ENCODE results near the gene PNKD.

PNKD gene

GRCh38 chr2:218298314-218298875, 28.1 kb downstream of the PNKD start:
- Histone ChIP-seq H2AK5ac (ENCODE audit: low read depth, low read length) (no peak overlapping the region), H3K4me3 (ENCODE audit: low read length in 2 of 2) (no peak overlapping the region), H3K79me1 (ENCODE audit: low read depth, low read length) (no peaks in the 10 kb centered on the region), H2BK5ac (ENCODE audit: low read length) (no peak overlapping the region), H4K91ac (ENCODE audit: low read depth, low read length, poor library complexity) (no peak overlapping the region), H2BK120ac (ENCODE audit: low read depth, low read length) (no peak overlapping the region), H3K27ac (replicated peaks; ENCODE audit: low read length) (no peak overlapping the region), H3K9ac (ENCODE audit: low read depth, low read length, poor library complexity) (no peak overlapping the region), H3K4me2 (ENCODE audit: insufficient read depth, low read length, poor library complexity, severe bottlenecking) (no peak overlapping the region), H2BK15ac (ENCODE audit: low read length) (no peak overlapping the region), H3K27me3 (ENCODE audit: control insufficient read depth in 3 of 3, insufficient read depth in 3 of 3, low read depth in 1 of 3, low read length in 3 of 3) (peaks cover 0 to 19% (median 0%) of the 10 kb centered on the region in 3 experiments), H3K36me3 (replicated peaks in 1 of 2; ENCODE audit: control insufficient read depth in 2 of 2, insufficient read depth in 2 of 2, low read length in 2 of 2) (no peaks in the 10 kb centered on the region), H3K9me3 (replicated peaks in 1 of 2; ENCODE audit: control insufficient read depth in 2 of 2, insufficient read depth in 1 of 2, low read depth in 1 of 2, low read length in 2 of 2) (no peaks in the 10 kb centered on the region), H2AFZ (ENCODE audit: low read length) (no peak overlapping the region), H3K4me1 (ENCODE audit: control insufficient read depth in 2 of 2, insufficient read depth in 1 of 2, low read depth in 1 of 2, low read length in 2 of 2) (peaks cover 0 to 9% of the 10 kb centered on the region in 2 donors), H2BK12ac (ENCODE audit: low read length) (no peak overlapping the region), H3K14ac (ENCODE audit: low read length) (no peak overlapping the region), H3K18ac (ENCODE audit: low read length) (peak overlapping the region; percentile 44), H3K23ac (ENCODE audit: low read depth, low read length, poor library complexity) (no peak overlapping the region), H3K4ac (ENCODE audit: low read length) (no peak overlapping the region), H4K8ac (ENCODE audit: low read depth, low read length) (no peak overlapping the region)
- no CpG with 5 or more reads among the region's 6 CpGs for WGBS, 2 donors (ENCODE audit: extremely low coverage in 2 of 2, insufficient read length in 2 of 2, insufficient replicate concordance in 1 of 2)
- no peak for DNase-seq (ENCODE audit: low spot score)

GRCh38 chr2:218300141-218300540, 29.8 kb downstream of the PNKD start:
- Histone ChIP-seq H2AFZ (ENCODE audit: low read length) (no peak overlapping the region), H4K8ac (ENCODE audit: low read depth, low read length) (no peak overlapping the region), H3K9me3 (replicated peaks in 1 of 2; ENCODE audit: control insufficient read depth in 2 of 2, insufficient read depth in 1 of 2, low read depth in 1 of 2, low read length in 2 of 2) (no peaks in the 10 kb centered on the region), H3K36me3 (replicated peaks in 1 of 2; ENCODE audit: control insufficient read depth in 2 of 2, insufficient read depth in 2 of 2, low read length in 2 of 2) (no peaks in the 10 kb centered on the region), H4K91ac (ENCODE audit: low read depth, low read length, poor library complexity) (no peak overlapping the region), H3K4ac (ENCODE audit: low read length) (no peak overlapping the region), H3K9ac (ENCODE audit: low read depth, low read length, poor library complexity) (no peak overlapping the region), H3K4me3 (ENCODE audit: low read length in 2 of 2) (no peak overlapping the region), H3K79me1 (ENCODE audit: low read depth, low read length) (no peaks in the 10 kb centered on the region), H3K18ac (ENCODE audit: low read length) (no peak overlapping the region), H3K14ac (ENCODE audit: low read length) (no peak overlapping the region), H3K4me2 (ENCODE audit: insufficient read depth, low read length, poor library complexity, severe bottlenecking) (no peak overlapping the region), H3K4me1 (ENCODE audit: control insufficient read depth in 2 of 2, insufficient read depth in 1 of 2, low read depth in 1 of 2, low read length in 2 of 2) (peaks cover 0 to 1% of the 10 kb centered on the region in 2 donors), H3K27ac (replicated peaks; ENCODE audit: low read length) (no peak overlapping the region), H2BK120ac (ENCODE audit: low read depth, low read length) (no peak overlapping the region), H2BK12ac (ENCODE audit: low read length) (no peak overlapping the region), H3K27me3 (ENCODE audit: control insufficient read depth in 3 of 3, insufficient read depth in 3 of 3, low read depth in 1 of 3, low read length in 3 of 3) (peaks cover 0 to 10% (median 0%) of the 10 kb centered on the region in 3 experiments), H2AK5ac (ENCODE audit: low read depth, low read length) (no peak overlapping the region), H2BK5ac (ENCODE audit: low read length) (no peak overlapping the region), H3K23ac (ENCODE audit: low read depth, low read length, poor library complexity) (no peak overlapping the region), H2BK15ac (ENCODE audit: low read length) (no peak overlapping the region)
- no peak for DNase-seq (ENCODE audit: low spot score)
- no CpG with 5 or more reads among the region's 4 CpGs for WGBS, 2 donors (ENCODE audit: extremely low coverage in 2 of 2, insufficient read length in 2 of 2, insufficient replicate concordance in 1 of 2)

- H3K9me3 ChIP-seq (replicated peaks in 1 of 2; ENCODE audit: control insufficient read depth in 2 of 2, insufficient read depth in 1 of 2, low read depth in 1 of 2, low read length in 2 of 2), result no peaks in the 10 kb centered on the region
- H3K14ac ChIP-seq (ENCODE audit: low read length), result no peak overlapping the region
- H3K79me1 ChIP-seq (ENCODE audit: low read depth, low read length), result no peaks in the 10 kb centered on the region
- peaks cover 0 to 1% of the 10 kb centered on the region in 2 donors for H3K4me1 ChIP-seq (ENCODE audit: control insufficient read depth in 2 of 2, insufficient read depth in 1 of 2, low read depth in 1 of 2, low read length in 2 of 2)
- H2BK12ac ChIP-seq (ENCODE audit: low read length), result no peak overlapping the region
- peak overlapping the region; percentile 30 for H2BK15ac ChIP-seq (ENCODE audit: low read length)
- H3K27me3 ChIP-seq (ENCODE audit: control insufficient read depth in 3 of 3, insufficient read depth in 3 of 3, low read depth in 1 of 3, low read length in 3 of 3), result peaks cover 0 to 3% (median 0%) of the 10 kb centered on the region in 3 experiments
- no peak overlapping the region for H4K8ac ChIP-seq (ENCODE audit: low read depth, low read length)
- no peak overlapping the region for H3K9ac ChIP-seq (ENCODE audit: low read depth, low read length, poor library complexity)
- no peak overlapping the region for H3K18ac ChIP-seq (ENCODE audit: low read length)
- H3K36me3 ChIP-seq (replicated peaks in 1 of 2; ENCODE audit: control insufficient read depth in 2 of 2, insufficient read depth in 2 of 2, low read length in 2 of 2), result no peaks in the 10 kb centered on the region
- H2AK5ac ChIP-seq (ENCODE audit: low read depth, low read length), result no peak overlapping the region
- H2BK5ac ChIP-seq (ENCODE audit: low read length), result no peak overlapping the region
- H4K91ac ChIP-seq (ENCODE audit: low read depth, low read length, poor library complexity), result no peak overlapping the region
- no CpG with 5 or more reads among the region's 9 CpGs for WGBS, 2 donors (ENCODE audit: extremely low coverage in 2 of 2, insufficient read length in 2 of 2, insufficient replicate concordance in 1 of 2)
- no peak overlapping the region for H3K4me2 ChIP-seq (ENCODE audit: insufficient read depth, low read length, poor library complexity, severe bottlenecking)
- H2BK120ac ChIP-seq (ENCODE audit: low read depth, low read length), result no peak overlapping the region
- no peak overlapping the region for H3K23ac ChIP-seq (ENCODE audit: low read depth, low read length, poor library complexity)
- DNase-seq (ENCODE audit: low spot score), result peak; percentile 87
- H3K27ac ChIP-seq (replicated peaks; ENCODE audit: low read length), result no peak overlapping the region
- no peak overlapping the region for H3K4me3 ChIP-seq (ENCODE audit: low read length in 2 of 2)
- H3K4ac ChIP-seq (ENCODE audit: low read length), result no peak overlapping the region
- H2AFZ ChIP-seq (ENCODE audit: low read length), result peak overlapping the region; percentile 42
Measured at GRCh38 chr2:218301176-218301819, 31.0 kb downstream of the PNKD start.

- Histone ChIP-seq H4K91ac (ENCODE audit: low read depth, low read length, poor library complexity) (no peak overlapping the region), H2AFZ (ENCODE audit: low read length) (no peak overlapping the region), H2BK15ac (ENCODE audit: low read length) (no peak overlapping the region), H2BK5ac (ENCODE audit: low read length) (no peak overlapping the region), H3K9me3 (replicated peaks in 1 of 2; ENCODE audit: control insufficient read depth in 2 of 2, insufficient read depth in 1 of 2, low read depth in 1 of 2, low read length in 2 of 2) (no peaks in the 10 kb centered on the region), H3K4me1 (ENCODE audit: control insufficient read depth in 2 of 2, insufficient read depth in 1 of 2, low read depth in 1 of 2, low read length in 2 of 2) (no peaks in the 10 kb centered on the region), H2BK12ac (ENCODE audit: low read length) (no peak overlapping the region), H3K14ac (ENCODE audit: low read length) (no peak overlapping the region), H3K36me3 (replicated peaks in 1 of 2; ENCODE audit: control insufficient read depth in 2 of 2, insufficient read depth in 2 of 2, low read length in 2 of 2) (no peaks in the 10 kb centered on the region), H3K27me3 (ENCODE audit: control insufficient read depth in 3 of 3, insufficient read depth in 3 of 3, low read depth in 1 of 3, low read length in 3 of 3) (no peaks in the 10 kb centered on the region), H4K8ac (ENCODE audit: low read depth, low read length) (no peak overlapping the region), H2AK5ac (ENCODE audit: low read depth, low read length) (no peak overlapping the region), H3K27ac (replicated peaks; ENCODE audit: low read length) (no peak overlapping the region), H3K4ac (ENCODE audit: low read length) (no peak overlapping the region), H2BK120ac (ENCODE audit: low read depth, low read length) (no peak overlapping the region), H3K23ac (ENCODE audit: low read depth, low read length, poor library complexity) (no peak overlapping the region), H3K4me2 (ENCODE audit: insufficient read depth, low read length, poor library complexity, severe bottlenecking) (no peak overlapping the region), H3K79me1 (ENCODE audit: low read depth, low read length) (no peaks in the 10 kb centered on the region), H3K9ac (ENCODE audit: low read depth, low read length, poor library complexity) (no peak overlapping the region), H3K18ac (ENCODE audit: low read length) (no peak overlapping the region), H3K4me3 (ENCODE audit: low read length in 2 of 2) (no peak overlapping the region)
- WGBS, 2 donors (ENCODE audit: extremely low coverage in 2 of 2, insufficient read length in 2 of 2, insufficient replicate concordance in 1 of 2), result no CpG with 5 or more reads among the region's 5 CpGs
- DNase-seq (ENCODE audit: low spot score), result no peak
Measured at GRCh38 chr2:218305383-218305782, 35.1 kb downstream of the PNKD start.

Data from neuronal stem cell (in vitro differentiated cells).